Left forelimb (tissue), 1 donor: ENCODE data around the gene CELF4.

ENCODE experiments used
- DNase-seq: peaks from one replicate; pipeline ENCODE4 v3.0.0-alpha.2; 2018; ENCODE audit warnings: low spot score

The CELF4 gene

DNA sequence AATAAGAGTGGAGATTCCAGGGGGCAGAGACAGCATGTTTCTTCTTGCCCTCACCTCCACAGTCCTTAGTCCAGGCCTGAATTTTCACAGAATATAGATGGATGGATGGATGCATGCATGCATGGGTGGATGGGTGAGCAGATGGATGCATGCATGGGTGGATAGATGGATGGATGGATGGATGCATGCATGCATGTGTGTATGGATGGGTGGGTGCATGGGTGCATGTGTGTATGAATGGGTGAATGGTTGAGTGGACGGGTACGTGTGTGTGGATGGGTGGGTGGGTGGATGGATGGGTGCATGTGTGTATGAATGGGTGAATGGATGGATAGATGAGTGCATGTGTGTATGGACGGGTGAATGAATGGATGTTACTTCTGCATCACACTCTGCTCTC lies 153.3 kb downstream of the CELF4 start:
- no peak for DNase-seq

DNA sequence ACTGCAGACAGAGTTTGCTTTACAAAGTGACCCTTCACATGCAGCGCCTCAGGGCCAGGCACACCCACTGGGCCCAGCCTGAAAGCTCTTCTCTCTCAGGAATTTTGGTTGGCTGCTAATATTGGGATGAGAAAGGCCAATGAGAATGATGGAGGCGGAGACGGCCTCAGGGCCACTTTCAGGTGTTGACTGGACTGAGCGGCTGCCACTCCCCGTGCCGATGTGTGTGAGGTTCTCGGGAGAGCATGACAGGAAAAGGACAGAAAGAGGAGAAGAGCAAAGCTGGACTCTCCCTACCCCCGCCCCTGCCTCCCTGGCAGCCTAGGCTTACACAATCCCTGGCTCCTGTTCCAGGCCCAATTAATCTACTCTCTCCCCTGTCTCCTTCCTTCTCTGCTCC lies 155.7 kb downstream of the CELF4 start:
- no peak for DNase-seq

DNA sequence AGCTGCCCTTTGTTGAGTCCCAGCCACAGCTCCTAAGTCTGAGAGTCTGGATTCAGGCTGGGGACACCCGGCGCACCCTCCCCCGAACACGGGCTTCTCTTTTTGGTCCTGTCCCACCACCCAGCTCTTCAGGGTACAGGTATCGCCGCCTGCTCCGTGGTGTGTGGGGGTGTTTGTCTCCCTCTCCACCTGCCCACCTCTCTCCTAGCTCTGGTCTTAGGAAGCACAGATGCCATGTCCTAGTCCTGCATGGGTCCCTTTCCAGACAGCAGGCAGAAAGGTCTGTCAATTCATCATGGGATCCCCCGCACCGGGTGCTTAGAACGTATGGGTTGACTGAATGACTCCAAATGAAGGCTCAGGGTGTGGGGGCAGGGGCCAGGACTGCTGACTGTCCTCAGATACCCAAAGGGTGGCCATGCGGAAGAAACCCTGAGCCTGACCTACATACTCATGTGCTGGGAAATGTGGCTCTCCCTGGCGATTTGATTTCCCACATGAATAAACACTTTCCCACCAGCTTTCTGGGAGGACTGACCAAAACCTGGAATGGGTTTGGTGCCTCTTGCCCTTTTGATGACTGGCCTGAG lies 156.8 kb downstream of the CELF4 start:
- no peak for DNase-seq

DNA sequence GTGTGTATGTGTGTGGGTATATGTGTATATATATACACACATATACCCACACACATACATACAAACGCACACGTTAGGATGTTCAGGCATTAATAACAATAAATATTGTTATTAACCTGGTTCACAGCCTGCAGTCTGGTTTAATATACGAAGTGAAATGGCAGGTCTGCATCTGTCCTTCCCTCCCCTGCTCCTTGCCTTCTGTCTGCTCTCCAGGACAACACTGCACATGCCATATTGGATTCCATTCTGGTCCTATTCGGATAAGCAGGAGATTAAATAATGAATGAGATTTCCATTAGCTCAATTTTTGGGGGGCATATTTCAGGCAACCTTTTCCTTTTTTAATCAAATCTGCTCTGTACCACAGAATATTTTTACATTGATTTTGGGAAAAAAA lies 158.0 kb downstream of the CELF4 start:
- DNase-seq = no peak

DNA sequence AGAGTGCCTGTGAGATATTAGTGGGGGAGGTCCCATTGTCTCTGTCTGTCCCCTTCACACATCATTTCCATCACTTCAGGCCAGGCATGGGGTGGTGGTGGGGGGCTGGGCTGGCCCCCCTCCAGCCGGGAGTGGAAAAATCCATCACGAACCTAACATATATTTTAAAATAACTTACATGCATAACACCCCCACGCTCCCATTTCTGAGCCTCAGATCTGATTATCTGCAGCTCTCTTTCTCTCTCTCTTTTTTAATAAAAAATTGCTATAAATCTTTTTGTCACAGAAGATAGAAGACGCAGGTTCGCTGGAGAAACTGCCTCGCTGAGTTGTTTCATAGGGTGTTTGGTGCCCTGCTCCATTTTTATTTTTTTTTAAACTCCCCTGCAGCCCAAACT lies 159.8 kb downstream of the CELF4 start:
- no peak for DNase-seq

DNA sequence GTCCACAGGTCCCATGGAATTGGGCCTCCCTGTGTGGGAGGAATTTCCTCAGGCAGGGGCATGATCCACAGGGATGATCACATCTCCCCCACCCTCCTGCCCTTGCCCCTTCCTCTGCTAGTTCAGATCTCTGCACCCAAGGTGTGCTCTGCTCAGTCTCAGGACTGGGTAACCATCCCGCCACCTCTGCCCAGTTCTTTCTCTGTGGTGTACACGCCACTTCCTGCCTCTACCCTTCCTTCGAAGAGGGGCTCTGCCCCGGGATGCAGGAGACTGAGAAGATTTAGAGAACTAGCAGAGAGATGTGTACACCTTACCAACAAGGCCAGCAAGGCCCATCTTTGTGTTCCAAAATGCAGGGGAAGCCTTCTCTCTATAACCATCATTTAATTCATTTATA lies 160.4 kb downstream of the CELF4 start:
- DNase-seq = no peak

DNA sequence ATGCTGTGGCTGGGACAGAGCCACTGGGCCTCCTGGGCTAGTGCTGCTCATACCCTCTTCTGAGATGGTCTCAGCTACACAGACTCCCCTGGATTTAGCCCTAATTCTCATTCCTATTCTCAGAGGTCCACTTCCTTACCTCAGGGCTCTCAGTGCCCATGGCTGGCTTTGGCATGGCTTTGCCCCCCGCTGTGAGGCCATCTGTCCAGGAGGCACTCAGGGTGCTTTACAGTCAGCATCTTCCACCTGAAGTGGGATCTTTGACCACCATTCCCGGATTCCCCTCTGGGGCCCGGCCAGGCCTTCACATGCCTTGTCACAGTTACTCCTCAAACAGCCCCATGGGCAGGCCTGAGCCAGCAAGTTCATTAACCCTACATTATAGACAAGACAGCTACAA lies 161.8 kb downstream of the CELF4 start:
- DNase-seq = no peak

DNA sequence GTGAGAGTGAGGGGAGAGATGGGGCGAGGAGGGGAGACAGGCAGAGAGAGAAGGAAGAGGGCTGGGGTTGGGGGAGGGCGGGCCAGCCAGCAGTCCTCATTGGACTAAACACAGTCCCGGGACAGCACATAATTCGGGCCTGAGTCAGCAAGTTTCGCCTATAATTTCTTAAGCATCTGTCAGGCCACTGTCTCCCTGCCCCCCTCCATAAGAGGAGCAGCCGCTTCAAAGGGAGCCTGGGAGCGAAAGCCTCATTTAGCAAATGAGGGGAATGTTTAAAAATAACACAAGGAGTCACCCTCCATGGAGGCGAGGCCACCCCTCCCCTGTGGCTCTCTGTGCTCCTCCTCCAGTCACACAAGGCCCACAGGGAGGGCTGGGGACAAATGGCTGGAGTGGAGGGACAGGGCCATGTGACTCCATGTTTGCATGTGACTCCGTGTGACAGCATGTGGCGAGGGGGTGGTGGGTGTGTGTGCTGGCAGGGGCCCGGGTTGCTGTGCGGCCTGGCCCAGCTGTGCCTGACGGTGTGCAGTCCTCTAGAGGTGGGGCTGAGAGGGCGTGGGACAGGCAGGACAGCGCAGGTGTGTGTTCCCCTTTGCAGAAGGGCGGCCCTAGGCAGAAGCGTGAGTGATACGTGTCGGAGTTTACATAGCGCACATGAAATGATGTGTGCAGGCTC lies 162.4 kb downstream of the CELF4 start:
- no peak for DNase-seq

DNA sequence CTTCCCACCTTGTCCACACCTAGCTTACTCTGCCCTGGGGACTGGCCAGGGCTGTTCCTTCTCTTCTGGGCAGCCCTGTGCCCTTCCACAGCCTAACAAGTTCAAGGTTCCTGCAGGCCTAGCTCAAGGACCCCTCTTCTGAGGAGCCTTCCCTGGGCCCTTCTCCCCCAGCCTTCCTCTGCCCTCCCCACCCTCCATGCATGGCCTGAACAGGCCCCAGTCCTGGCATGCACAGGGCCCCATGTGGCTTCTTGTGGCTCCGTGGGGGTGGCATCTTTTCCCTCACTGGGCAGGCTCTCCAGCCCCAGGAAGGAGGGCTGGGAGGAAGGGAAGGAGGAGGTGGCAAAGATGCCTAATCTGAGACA lies 162.9 kb downstream of the CELF4 start:
- DNase-seq = no peak

DNA sequence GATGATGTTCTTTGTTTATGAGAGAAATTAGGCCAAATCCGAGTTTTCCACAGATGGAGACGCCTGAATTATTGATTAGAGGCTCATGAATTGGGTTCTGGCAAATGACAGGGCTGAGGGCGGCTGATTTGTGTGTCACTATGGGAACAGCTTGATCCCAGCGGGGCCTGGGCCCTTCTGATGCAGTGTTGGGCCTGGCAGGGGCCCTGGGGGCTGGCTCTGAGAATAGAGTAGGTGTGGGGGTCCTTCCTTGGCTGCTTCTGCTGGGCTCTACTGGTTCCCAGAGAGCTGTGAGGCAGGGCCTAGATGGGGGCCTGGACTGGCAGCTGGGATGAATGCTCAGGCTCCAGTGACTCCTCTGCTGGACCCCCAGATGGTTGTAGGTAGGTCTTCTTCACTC lies 164.8 kb downstream of the CELF4 start:
- no peak for DNase-seq

DNA sequence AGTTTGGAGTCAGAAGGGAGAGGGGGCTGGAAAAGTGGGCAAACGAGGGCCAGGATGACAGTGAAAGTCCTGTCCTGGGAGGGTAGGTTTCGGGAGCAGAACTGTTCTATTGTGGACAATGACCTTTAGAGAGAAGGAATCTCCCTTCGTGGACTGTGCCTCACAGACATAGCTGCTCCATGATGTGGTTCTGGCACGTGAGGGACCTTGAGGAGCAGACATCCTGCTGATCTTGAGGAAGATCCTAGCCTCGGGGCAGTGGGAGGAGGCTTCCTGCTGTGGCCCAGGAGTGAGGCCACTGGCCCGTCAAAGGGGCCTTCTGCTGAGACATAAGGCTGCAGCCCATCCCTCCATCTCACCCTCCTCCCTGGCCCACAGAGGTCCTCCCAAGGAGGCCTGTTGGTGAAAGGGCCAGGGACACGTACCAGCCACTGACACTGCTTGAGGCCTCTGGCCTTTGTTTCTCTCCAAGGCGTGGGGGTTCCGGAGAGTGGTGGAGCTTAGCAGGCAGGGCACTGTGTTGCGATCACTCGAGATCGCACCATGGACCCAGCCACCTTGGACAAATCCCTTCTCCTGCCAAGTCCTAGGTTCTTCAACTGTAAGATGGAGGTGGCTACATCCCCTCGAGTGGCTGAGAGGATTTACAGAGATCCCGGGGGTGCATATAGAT lies 167.2 kb downstream of the CELF4 start:
- no peak for DNase-seq

DNA sequence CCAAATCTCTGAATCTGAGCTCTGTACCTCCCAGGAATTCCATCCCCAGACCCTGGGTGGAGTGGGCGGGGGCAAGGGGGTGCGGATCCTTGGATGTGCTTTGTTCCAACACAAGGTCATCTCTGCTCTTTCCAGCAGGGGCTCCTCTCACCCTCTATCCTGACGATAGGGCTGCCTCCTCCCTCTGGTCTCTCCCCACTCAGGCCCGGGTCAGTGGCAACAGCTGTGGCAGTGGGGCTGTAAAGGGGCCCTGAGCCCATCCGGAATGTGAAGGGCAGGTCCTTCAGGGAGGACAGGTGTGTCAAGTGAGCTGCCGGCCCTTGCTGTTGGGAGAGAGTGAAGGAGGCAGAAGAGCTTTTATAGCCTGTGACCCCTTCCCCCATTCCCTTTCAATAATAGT lies 167.8 kb downstream of the CELF4 start:
- no peak for DNase-seq

DNA sequence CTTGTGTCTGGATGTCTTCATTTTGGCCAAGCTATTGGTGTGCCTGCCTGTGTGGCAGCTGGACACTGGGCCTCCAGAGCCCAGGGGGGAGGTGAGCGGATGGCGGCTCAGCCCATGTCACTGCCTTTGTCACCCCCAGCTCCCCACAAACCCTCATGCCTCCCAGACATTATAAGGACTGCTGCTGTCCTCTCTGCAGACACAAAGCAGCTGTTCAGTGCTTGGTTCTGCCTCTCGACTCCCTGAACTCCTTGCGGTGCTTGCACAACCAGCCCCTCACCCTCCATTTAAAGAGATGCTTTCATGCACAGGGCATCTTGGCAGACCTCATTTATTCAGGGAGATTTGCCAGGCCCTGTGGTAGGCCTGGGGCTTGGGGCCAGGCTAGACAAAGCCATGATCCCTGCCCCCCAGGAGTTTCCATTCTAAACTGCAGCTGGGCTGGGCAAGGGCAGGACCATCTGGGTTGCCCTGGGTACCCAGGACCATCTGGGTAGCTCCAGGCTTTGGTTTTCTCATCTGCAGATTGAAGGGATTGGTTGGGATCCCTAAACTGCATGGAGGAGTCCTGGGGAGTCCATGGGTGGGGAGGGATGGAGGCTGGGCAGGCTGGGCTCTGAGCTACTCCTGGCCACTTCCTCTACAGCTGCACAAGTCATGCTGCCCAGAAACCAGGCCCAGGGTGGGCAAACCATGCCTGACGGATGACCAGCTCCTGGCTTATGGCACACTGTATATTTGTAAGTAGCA lies 168.5 kb downstream of the CELF4 start:
- no peak for DNase-seq

DNA sequence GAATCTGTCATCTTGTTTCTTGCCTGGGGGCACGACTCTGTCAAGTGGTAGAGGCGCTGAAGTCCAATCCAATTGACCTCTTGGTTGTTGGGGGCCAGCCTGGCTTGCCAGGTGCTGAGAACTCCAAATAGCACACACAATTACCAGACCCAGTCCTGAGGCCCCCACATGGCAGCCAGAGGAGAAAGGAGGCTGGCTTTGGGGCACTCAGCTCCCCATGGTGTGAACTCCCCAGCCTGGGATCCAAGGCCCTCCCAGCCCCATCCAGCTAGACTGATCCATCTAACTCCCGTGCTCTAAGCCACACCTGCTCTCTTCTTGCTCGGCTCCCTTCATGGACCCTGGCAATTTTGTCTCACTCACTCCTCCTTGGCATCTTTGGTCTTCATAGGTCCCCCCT lies 170.0 kb downstream of the CELF4 start:
- DNase-seq = no peak

DNA sequence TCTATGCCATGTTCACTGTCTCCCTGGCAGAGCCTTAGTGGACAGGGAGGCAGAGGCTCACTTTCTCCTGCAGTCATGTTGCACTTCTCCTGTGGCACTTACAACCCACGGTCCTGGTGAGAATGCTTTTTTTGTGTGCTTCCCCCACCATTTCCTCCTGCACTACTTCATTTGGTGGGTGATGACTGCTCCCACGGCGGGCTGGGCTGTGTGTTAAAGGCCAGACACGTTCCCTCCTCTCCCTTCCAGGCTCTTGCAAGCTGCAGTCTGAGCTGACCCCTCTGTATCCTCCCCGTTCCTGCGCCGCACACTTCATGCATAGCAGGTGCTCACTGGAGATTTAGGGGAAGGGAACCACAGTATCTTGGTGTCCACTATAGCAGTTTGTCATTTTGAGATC lies 170.5 kb downstream of the CELF4 start:
- DNase-seq = no peak

DNA sequence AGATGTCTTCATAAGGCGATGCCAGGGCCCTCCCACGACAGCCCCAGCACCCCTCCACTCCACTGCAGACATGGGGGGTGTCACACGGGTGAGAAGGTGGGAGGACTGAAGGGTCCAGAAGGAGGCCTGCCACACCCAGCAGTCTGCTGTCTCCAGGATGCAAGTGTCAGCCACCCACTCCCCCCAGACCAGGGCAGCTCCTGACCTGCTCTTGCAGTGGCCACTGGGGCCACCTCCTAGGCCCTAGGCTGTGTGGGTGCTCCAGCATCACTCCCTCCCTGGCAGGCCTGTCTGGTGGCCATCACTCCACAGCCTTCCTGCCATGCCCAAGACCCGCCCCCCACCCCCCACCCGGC lies 171.0 kb downstream of the CELF4 start:
- DNase-seq = no peak

DNA sequence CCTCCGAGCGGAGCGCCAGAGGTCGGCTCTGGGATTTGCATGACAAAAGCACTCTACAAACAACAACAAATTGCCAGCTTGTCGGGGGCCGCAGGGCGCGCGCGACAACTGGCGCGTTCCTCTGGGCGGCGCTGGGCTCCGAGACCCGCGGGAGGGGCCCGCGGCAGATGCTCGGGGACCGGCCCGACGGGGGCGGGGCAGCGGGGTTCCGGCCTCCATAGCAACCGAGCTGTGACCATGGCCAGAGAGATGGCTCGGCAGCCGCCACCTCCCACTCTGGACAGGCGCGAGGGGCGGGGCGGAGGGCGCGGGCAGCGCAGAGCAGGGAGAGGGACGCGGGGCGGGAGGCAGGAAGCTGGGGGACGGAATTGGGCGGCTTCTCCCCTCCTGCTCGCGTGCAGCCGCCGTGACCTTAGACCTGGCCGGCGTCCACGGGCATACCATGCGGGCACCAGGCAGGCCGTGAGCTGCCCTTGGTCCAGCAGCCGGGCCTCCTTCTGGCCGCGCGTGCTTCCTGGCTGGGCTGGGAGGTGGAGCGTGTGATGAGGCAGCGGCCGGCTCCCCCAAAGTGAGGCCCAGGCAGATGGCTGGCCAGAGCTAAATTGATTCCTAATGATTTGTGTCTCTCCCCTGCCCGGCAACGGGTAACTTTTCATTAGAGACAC lies 171.5 kb downstream of the CELF4 start:
- DNase-seq = peak; percentile 93

DNA sequence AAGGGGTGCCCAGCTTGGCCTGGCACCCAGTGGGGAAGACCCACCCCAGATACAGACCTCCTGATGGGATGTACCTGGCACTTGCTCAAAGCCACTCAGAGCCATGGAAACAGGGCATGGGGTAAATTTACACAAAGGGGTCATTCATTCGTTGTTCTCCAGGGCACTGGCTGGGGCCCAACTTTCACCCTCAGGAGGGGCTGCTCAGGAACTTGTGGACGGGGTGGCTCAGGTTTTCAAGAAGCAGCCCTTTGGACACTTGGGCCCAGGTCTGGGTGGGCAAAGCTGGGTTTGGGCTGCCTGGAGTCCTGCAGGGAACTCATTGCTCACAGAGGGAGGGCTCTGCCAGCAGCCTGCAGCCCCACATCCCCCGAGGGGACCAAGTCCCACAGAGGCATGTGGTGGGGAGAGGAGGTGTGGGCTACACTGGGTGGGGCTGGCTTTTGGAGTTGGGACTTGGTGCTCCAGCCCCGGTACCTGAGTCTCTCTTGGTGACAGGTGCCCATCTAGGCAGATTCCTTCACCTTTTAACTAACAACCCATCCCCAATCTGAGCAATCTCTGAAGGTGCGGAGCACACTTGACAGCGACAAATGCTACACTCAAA lies 172.3 kb downstream of the CELF4 start:
- no peak for DNase-seq

DNA sequence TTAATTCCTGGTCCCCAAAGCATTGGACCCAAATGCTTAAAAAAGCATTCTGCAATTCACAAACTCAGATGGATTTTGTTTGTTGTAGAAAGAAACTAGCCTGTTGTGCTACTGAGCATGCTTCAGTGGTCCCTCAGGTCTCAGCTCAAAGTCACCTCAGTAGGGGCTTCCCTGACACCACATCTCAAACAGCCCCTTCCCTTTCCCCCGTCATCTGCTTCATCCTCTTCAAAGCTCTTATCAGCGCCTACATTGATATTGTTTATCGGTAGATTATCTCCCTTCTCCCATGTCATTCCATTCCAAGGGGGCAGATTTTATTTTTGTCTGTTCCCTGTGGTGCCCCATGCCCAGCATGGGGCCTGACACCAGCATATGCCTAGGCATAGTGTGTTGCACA lies 172.9 kb downstream of the CELF4 start:
- no peak for DNase-seq

DNA sequence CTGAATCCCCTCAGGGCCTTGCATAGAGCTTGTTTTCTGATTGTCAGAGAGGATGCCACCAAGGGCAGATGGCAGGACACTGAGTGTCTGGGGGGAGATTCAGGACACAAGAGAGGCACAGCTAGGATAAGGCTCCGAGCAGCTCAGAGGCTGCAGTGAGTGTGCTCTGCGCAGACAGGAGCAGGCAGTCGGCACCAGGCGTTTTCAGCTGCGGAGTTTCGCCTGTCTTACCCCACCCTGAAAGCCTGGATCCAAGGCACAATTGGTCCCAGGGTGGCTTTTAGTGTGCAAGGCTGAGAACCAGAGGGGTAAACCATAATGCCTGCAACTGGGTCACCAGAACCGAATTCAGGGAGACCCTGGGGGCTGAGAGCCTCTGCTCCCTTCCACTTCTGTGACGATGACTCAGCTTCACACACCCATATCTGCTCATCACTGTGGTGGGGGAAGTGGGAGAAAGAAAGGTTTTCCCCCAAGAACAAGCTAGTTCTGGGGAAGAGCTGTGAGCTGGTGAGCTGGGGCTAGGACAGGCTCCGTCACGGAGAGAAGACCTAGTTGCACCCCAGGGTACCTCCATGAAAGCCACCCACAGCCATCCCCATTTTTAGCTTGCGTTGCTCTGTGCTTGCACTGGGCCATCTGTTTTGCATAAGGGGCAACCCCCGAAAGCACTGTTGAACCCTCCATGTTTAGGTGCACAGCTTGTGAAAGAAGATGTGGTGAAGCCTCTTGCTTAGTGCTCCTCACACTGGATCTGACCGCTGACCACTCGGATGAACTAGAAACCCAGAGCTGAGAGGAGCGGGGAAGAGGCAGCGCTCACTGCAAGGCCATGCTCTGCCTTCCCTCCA lies 173.7 kb downstream of the CELF4 start:
- DNase-seq = no peak

DNA sequence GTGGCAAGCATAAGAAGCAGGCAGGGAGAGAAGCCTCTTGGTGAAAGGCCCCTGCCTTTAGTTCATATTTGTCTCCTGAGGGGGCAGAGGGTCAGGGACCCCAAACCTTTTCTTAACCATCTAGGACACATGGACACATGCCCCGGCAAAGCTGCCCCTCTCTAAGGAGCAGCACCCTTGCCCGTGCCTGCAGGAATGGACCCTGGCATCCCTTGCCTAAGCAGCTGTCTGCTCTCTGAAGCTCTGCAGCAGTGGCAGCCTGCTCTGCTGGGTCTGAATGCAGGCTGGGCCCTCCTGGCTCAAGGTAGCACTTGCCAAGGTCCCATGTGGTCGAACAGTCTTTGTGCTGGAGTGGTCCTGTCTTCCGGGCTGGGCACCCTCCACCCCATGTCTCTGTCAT lies 174.4 kb downstream of the CELF4 start:
- no peak for DNase-seq
